GM19099 (cell line): ENCODE results near the gene FAM53A.

Source experiments
- POLR2A ChIP-seq: IDR thresholded peaks from 3 replicates; pipeline ENCODE4 v1.6.1; 2011; ENCODE audit warnings: low read depth; ENCODE audit not compliant: insufficient read length; ENCODE audit errors: extremely low read depth

Gene FAM53A

GRCh38 chr4:1615786-1616556, 68.1 kb downstream of the FAM53A start:
- TF ChIP-seq POLR2A, result no peak

GRCh38 chr4:1614854-1615595, 69.1 kb downstream of the FAM53A start:
- no peak for TF ChIP-seq POLR2A

DNA sequence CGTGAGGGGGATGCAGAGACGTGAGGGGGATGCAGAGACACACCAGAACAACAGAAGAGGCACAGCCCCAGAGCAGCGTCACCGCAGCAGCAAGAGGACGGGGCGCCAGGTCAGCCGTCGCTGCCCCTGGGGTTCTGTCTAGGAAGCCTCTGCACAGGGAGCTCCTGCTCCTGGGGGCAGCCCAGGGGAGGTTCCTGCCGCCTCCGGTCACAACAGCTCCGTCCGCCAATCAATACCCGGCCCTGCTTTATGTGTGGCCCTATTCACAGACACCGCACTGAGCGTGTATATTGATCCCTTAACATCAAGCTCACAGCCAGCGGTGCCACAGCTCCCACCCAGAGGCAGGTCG, 69.6 kb downstream of the FAM53A start:
- TF ChIP-seq POLR2A, result no peak

GRCh38 chr4:1614049-1614448, 70.1 kb downstream of the FAM53A start:
- TF ChIP-seq POLR2A, result no peak

DNA sequence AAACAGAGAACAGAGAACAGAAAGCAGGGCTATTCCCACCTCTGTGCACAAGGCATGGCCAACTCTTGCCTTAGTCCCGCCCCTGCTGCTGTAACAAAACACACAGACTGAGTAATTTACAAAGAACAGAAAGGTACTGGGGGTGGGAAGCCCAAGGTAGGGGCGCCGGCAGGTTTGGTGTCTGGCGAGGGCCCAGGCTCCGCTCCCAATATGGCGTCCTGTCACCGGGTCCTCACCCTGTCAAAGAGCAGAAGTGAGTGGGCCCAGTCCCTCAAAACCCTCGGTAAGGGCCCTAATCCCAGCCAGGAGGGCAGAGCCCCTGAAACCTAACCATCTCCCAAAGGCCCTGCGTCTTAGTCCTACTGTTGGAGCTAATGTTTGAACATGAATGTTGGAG, 71.0 kb downstream of the FAM53A start:
- TF ChIP-seq POLR2A, result no peak

DNA sequence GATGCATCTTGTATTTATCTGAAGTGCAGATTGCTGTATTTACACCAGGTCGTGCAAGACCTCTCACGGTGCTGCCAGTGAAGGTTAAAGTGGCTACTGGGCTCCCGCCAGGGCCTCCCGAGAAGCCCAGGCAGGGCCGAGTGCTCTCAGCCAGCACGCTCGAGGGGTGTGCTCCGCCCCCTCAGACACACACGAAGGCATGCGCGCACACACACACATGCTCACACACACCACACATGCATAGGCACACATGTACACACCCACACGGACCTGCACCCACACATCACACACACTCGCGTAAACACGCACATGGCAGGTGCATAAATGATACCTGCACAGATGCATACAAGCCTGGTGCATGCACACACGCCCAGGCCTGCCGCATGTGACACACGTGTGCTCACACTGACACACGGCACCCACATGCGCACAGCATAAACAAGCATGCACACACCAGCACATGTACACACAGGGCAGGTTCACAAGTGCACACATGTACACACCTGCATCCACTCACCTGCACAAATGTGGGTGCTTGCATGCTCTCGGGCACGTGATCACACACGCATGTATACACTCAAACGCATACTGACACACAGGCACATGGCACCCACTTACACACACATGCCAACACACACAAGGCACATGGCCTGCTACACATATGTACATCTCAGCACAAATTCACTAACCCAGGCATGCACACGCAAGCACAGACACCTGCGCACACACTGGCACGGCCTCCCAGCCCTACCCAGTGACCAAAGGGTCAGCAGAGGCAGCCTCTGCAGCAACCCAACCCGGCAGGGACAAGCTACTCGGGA, 71.6 kb downstream of the FAM53A start:
- no peak for TF ChIP-seq POLR2A

- no peak for TF ChIP-seq POLR2A
Measured at GRCh38 chr4:1611501-1611870, 72.6 kb downstream of the FAM53A start.

DNA sequence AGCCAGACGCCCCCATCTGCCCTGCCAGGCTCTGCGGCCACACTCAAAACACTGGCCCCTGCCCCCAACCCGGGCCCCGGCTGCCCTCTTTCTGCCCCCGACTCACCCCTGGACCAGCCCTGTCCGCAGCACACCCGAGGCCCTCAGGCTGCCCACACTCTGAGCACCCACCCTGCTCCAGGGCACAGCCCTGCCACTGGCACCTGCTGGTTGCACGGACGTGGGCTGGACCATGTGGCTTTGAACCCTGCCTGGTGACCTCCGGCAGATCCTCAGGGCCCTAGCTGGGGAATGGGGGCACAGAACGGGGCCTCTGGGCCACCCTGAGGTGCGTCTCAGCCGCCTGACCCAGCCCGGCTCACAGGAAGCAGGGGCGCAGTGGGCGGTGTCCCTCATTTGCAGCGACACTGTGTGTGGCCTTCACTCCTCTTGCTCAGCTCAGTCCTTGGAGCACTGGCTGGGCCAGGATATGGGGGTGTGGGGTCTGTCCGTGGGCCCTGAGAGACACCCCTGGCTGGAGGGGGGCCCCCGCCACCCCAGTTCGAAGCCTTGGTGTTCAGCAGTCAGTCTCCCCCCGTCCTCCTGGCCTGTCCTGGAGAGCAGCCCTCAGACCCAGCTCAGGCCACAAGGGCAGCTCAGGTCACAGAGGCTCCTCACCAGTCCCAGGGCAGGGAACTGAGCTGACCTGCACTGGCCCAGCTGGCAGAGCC, 73.2 kb downstream of the FAM53A start:
- TF ChIP-seq POLR2A, result no peak

DNA sequence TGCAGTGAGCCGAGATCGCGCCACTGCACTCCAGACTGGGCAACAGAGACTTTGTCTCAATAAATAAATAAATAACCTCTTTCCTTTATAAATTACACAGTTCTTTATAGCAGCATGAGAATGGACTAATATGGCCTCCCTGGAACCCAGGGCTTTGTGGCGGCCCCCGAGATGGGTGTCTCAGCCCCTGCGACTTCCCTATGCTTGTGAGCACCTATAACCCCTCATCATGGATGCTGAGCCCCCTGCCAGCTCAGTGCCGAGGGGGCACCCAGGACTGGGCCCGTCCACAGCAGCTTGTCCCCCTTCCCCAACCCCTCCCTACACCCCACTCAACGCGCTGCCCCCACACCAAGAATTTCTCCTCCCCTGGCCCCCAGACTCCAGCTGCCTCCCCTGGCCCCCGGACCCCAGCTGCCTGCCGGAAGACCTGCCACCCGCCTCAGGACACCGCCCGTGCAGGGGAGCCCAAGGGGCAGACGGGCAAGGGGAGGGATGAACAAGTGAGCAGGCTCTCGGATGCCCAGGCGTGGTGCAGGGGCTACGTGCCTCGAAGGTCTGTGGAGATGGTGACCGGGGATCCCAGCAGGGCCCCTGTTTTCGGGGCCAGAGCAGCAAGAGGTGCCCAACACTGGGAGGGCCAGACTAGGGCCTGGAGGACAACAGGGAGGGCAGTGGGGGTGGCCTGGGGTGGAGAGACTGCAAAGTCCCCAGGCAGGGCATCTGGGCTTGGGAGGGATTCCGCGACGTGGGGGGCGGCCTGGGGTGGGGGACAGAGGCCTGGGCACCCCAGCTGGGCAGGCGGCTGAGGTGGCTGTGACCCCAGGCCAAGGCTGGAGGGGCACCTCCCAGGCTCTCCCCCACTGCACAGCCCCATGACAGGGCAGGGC, 74.0 kb downstream of the FAM53A start:
- no peak for TF ChIP-seq POLR2A

- TF ChIP-seq POLR2A, result no peak
Measured at GRCh38 chr4:1608821-1609500, 75.2 kb downstream of the FAM53A start.

DNA sequence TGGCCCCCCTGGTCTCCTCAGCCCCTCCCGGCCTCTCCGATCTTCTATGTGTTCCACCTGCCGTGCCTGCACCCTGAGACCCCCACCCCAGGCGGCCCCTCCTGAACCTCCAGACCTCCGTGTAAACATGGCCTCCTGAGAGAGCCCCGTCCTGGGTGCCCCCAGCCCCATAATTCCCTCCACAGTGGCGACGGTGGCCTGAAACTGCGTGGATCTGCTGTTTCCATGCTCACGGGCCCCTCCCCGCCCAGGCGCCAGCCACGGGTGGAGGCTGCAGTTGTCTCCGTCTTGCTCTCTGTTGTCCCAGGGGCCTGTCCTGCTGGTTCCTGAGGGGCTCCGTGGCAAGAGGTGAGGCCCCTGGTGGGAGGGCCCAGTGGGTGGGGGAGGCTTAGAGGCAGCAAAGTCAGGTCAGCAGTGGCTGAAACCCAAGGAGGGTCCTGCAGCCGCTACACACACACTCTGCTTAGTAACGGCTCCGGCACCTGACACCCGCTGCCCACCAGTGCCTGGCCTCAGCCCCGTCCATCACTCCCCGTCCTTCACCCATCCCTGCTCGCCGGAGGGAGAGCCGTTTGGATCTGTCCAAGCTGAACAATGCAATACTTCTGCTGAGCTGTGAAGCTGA, 75.8 kb downstream of the FAM53A start:
- no peak for TF ChIP-seq POLR2A

GRCh38 chr4:1604706-1605205, 79.4 kb downstream of the FAM53A start:
- TF ChIP-seq POLR2A, result no peak

- no peak for TF ChIP-seq POLR2A
Measured at GRCh38 chr4:1604181-1604705, 79.9 kb downstream of the FAM53A start.
